NCI-H510A treated with DMSO at 0.1 percent for 48 hours (cell line): ENCODE measurements around the gene PLAAT2.
A peak's percentile ranks its signal among the peaks of the same experiment; 100 is the strongest.
"Not testable (repeated sequence)": the region's sequence is repeated elsewhere in the genome, so short reads cannot be mapped to it uniquely, and the experiment has no call there.

Experiments used
- DNase-seq: peaks from one replicate; lab custom pipeline; 2025; lab: John Stamatoyannopoulos, UW

The PLAAT2 gene

DNA sequence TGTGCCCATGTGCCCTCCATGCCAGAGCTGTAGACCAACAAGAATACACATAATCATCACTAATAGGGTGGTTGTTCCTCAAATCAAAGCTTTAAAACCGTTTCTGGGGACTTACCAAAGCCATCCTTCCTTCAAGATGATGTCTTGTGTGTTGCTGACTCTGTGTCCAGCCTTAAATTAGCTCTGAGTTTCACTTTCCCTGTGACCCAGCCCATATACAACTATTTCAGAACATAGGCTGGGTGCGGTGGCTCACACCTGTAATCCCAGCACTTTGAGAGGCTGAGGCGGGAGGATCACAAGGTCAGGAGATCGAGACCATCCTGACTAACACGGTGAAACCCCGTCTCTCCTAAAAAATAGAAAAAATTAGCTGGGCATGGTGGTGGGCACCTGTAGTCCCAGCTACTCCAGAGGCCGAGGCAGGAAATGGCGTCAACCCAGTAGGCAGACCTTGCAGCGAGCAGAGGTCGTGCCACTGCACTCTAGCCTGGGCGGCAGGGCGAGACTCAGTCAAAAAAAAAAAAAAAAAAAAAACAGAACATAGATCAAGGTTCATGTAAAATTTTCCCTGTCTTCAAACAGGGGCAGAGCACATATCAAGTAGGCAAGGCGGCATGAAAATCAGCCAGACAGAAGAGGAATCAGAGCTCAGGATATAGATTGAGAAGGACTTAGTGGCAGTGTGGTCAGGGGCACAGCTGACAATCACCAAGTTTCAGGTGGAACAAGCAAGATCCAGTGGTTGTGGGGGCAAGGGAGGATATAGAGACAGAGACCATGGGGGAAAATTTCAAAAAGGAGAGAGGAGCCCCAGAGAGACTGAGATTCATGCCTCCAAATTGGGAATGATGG is at the start of gene PLAAT2:
TSS of gene PLAAT2 (minus strand) at position 179 of the 855 bp plus-strand sequence. CDS start at position 124, 55 bp downstream.
- DNase-seq = no peak

DNA sequence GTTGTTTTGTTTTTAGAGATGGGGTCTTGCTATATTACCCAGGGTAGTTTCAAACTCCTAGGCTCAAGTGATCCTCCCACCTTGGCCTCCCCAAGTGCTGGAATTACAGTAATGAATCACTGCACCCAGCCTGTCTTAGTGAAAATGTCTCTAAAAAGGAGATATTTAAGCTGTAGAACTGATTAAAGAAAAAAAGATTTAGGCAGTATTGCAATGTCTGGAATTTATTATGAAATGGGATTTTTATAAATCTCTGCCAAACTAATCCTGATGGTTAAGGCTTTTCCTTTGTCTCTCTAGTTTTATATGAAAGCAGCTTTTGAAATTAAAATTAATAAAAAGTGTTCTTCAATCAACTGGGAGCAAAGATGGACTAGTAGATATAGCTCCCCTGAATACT is 49.0 kb upstream of the PLAAT2 start:
- no peak for DNase-seq

DNA sequence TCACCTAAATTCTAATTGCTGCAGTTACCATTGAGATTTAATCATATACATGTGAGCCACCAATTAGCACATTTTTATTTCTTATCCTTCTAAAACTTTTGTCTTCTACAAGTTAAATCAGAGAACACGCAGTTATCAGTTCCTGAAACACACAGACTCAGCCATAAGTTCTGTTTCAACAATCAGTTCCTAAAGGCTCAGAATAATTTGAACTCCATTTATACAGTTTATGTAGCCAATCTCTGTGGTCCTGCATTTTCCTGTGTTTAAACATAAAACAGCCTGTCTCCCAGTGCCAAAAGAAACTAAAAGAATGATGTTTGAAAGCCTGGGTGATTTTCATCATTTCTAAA is 48.2 kb upstream of the PLAAT2 start:
- DNase-seq = no peak

DNA sequence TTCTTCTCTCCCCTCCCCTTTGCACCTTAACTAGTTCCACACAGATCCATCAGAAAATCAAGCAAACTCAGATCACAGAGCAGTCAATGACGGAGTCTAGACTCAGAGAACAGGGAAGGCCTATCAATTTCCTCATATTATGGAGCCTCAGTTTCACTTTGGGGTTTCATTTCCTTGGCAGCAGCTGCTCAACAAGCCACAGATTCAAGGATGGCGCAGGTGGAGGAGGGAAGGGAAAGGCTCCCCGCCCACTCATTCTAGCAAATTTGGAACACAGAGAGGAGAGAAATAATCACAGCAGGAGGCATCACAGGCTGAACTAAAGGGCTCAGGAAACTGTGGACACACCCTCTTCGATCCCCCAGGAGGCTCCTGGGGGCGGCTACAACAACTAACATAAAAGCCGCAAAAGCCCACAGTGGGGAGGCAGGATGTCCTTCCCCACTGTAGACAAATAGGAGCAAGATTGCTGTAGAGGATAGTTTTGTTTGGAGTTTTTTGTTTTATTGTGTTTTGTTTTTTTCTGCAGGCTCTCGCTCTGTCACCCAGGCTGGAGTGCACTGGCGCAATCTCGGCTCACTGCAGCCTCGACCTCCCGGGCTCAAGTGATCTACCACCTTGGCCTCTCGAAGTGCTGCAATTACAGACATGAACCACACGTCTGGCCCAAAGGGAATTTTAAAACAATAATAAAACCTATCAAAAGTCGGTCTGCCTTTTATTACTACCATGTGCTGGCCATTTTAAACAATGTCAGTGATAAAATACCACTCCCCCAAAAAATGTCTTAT is 47.6 kb upstream of the PLAAT2 start:
- DNase-seq = no peak

DNA sequence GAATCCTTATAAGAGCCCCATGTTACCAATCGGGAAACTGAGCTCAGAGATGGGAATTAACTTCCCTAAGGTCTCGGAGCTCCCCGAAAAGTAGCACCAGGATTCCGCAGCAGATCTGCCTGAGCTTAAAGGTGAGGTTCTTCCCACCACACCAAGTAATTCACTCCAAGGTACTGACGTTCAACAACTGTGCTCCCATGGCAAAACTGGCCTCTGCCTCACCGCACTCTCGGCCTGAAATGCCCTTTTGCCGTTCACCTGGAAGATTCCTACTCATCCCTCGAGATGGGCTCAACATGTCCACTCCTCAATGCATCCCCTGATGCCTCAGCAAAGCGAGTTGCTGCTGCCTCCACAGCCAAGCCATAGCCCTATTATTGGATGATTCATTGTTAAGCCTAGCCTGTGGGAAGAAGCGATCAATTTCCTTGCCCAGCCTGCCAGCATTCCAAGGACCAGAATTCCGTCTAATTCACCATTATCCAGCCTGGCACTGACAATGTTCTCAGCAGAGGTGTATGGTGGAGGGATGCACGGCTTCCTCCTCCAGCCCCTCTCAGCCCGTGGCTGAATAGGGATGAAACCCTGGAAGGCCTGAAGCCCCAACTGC is 46.9 kb upstream of the PLAAT2 start:
- no peak for DNase-seq

DNA sequence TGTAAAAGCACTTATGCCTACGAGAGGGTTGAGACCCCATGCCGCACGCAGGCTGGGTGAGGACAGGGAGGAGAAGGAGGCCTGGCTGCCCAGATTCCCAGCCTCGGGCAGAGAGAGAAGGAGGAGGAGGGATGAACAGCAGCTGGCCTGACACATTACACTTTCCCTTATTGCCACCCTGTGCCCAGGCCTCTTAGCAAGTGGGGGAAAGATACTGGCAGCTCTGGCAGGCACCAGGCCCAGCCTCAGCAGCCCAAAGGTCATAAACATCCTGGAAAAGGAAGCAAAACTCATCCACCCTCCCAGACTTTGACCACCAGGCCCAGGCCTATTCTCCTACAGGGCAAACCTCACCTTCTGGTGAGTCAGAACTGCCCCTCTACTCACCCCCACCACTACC is 46.4 kb upstream of the PLAAT2 start:
- DNase-seq = no peak

DNA sequence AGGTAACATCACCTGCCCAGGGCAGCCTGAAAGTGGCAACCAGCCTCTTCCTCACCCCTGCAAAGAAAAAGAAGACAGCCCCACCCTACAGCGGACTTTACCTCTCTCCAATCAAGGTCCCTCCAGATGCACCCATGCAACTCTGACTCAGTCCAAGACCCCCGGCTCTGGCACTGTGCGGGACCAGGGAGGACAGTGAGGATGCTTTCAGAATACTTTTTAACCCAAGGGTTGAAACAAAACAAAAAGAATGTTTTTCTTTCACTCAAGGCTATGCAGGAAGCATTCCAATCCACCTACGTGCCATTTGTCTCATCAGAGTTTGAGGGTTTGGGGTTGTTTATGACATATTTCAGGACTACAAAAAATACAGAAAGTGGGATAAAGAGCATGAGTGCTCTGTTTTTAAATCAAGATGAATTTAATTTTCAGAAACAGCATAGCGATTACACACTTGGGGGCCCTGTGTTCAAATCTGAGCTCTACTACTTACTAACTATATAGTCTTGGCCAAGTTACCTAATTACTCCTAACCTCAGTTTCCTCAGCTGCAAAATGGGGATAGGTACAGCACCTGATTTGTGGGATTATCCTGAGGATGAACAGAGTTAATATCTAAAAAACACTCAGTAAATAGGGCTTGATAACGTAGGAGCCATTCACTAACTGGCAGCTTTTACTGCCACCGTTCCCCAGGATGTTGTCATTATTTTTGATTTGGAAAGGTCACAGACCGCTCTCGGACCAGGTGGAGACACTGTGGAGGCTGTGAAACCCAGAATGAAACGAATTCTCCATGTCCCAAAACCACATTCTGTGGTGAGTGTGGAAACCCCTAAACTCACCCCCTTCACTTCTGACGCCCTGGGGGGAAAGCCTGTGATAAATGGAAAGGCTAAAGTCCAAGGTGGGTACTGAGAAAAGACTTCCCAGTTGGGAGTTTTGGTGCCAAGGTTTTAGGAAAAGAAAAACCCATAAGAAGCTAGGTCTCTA is 45.5 kb upstream of the PLAAT2 start:
- no peak for DNase-seq

DNA sequence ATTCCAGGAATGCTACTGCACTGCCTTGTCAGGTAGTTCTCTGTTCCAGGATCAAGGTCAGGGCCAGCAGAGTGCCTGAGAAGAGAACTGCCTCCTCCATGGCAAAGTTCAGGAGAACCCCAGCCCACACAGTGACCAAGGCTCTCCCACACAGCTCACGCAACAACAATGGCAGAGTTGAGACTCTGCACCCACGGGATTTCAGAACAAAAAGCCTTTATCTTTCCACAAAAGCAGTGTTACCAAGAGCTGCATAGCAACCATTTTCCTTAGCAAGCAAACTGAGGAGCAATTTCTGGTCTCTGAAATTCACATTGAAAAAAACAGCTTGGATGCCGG is 40.0 kb upstream of the PLAAT2 start:
- no peak for DNase-seq

DNA sequence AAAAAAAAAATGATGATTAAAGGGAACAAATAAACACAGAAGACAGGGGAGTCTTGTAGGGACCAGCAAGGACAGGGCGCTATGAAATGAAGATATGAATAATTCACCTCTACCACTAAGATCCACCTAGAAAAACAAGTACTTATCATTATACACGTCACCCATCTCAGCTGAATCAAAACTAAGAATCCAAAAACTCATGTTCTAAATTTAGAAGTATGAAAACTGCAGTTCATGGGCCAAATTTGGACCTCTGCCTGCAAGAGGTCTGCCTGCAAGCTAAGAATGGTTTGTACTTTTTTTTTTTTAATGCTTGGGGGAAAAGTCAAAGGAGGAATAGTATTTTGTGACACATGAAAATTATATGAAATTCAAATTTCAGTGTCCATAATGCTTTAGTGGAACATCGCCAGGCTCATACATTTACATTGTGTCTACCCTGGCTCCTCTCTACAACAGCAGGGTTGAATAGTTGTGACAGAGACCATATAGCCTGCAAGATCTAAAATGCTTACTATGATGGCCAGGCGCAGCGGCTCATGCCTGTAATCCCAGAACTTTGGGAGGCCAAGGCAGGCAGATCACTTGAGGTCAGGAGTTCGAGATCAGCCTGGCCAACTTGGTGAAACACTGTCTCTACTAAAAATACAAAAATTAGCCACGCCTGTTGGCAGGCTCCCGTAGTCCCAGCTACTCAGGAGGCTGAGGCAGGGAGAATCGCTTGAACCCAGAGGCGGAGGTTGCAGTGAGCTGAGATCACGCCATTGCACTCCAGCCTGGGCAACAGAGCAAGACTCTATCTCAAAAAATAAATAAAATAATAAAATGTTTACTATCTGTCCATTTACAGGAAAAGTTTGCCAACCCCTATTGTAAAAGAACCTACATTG is 39.4 kb upstream of the PLAAT2 start:
- DNase-seq = not testable (repeated sequence)

DNA sequence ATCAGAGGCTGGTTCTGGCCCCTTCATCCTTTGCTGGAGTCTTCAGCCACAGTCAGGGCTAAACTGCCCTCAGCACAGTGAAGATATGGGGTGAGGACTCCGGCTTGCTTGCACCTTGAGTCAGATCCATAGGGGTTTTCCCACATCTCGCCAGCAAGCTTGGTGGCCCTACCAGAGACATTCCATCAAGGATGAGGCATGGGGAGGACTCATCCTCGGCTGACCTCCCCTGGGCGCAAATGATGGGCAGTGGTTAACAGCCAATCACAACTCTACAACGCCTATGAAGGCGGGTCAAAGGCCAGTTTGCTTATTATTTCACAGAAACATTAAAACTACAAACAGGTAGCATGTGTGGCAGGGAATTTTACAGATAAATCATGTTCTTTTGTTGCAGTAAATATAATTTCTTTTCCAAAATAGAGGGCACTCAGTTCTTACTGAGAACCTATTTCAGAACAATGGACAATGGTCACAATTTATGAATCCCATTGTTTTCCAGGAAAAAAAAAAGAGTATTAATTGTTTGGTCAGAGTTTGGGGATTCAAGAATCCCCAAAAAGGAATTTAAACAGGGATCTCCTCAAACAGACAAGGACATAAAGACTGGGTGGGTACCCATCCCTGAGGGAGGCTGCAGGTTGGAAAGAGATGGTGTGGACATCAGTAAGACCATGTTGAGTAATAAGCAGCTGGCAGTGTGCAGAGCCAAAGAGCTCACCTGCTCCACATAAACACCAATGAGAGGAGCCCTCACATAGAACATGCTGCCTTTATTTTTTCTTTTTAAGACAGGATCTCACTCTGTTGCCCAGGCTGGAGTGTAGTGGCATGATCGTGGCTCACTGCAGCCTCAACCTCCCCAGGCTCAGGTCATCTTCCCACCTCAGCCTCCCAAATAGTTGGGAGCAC is 36.3 kb upstream of the PLAAT2 start:
- no peak for DNase-seq

DNA sequence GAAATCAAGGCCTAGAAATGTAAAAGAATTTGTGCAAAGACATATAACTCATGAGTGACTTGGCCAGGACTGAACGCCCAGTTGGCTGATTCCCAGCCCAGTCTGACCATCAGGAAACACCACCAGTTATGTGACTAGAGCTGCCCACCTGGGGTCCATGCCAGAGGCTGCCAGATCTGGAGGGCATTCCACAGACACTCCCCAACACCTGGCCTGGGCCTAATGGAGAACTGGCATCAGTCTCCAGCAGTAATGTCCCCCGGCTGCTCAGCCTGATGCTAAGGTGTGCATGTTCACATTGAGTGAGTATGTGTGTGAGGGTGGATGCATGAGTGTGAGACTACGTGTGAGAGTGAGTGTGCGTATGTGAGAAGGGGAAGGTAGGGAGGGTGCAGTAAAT is 35.4 kb upstream of the PLAAT2 start:
- DNase-seq = no peak

DNA sequence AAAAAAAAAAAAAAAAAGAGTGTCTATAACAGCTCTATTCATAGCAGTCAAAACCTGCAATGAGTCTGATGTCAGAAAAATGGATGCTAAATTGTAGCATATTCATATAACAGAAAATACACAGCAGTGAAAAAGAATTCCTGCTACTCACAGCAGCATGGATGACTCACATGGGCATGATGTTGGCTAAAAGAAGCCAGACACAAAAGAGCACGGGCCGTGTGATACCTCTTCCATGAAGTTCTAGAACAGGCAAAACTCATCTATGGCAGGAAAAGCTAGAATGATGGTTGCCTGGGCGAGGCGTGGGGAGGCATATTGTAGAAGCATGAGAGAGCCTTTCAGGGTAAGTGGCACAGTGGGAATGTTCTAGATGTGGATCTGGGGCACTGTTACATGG is 32.1 kb upstream of the PLAAT2 start:
- no peak for DNase-seq

DNA sequence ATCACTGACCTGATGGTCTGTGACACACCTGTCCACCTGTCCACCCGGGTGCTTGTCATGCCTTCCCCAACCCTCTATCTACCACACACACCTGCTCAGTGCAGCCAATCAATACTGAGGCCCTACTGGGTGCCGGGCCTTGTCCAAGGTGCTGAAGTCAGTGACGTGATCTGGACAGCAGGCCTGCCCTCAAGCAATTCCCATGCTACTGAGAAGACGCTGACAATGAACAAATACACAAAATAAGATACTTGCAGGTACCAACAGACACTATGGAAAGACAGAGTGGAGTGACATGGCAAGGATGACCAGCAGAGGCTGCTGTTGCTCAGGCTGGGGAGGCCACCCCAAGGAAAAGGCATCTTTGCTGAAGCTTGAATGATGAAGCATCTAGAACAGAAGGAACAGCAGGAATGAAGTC is 29.8 kb upstream of the PLAAT2 start:
- peak; percentile 4 for DNase-seq

DNA sequence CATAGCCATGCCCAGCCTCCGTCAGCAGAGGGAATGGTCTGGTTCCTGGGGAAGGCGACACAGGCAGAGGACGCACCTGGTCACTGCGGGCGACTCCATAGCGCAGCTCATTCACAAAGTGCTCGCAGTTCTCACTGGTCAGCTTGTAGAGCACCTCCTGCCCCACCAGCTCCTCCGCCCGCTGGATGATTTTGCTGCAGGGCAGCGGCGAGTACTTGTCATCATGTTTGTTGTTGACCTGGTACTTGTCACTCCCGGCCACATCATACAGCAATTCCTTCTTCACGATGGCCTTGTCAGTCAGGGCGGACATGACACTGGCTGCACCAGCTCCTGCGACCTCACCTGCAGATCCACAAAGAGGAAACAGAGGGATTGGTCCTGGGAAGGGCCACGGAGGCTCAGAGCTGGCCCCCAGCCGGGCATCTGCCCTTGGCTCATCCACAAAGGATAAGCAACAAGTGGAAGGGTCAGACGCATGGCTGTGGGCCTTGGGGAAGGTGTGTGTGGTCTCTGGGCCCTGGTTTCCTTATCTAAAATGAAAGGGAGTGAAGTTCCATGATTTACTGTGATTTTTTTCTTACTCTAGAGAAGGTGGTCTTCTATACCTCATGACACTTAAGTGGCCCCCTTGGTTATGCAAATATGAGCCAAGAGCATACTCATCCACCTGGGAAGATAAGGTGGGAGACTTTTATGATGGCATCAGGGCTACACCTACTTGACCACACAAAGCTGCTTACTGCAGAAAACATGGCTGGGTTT is 27.0 kb upstream of the PLAAT2 start:
- DNase-seq = no peak

DNA sequence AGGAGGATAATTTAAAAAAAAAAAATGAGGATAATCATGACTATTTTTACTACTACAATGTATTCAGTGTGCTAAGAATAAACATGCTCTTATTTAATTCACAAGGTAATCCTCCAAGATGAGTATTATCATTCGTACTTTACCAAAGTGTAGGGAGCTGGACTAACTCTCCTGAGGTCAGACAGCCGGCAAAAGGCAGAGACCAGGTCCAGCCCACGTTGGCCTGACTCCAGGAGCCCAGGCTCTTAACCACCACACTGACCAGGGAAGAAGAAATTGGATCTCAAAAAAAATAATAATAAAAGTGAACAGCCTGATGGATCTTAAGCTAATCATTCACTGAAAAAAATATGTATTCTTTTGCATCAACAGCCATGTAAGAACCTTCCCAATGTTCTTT is 25.8 kb upstream of the PLAAT2 start:
- no peak for DNase-seq

DNA sequence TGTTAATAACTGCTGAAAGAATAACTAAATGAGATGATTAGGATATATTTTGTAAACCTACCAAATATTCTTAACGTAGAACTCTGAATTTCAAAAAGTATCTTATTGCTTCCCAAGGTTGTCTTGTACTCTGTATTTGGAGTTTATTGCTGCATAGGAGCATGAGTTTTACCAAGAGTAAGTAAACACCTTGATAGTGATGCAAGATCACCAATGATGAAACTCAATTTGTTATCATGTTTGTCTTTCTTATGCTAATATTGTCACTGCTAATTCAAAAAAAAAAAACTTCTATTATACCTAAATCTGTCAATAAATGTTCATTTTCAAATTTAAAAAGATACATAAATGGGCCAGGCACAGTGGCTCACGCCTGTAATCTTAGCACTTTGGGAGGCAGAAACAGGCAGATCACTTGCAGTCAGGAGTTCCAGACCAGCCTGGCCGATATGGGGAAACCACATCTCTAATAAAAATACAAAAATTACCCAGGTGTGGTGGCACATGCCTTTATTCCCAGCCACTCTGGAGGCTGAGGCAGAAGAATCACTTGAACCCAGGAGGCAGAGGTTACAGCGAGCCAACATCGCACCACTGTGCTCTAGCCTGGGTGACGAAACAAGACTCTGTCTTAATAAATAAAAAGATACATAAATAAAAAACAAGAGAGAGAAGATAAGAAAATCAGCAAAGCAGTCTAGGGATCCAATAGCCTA is 23.4 kb upstream of the PLAAT2 start:
- DNase-seq = no peak

DNA sequence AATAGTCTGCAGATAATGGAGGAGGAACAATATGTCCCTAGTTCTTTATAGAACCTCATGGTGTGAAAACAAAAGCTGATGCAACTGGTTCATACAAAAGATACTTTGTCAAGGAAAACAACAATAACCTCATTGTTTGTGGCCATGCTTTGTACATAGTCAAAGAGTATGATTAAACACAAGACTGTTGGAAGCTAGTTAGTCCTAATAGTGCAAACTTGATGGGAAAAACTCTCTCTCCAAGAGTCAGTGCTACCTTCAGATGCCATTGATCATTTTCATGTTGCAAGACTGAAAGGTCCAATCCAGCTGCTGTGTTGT is 20.1 kb upstream of the PLAAT2 start:
- DNase-seq = no peak

DNA sequence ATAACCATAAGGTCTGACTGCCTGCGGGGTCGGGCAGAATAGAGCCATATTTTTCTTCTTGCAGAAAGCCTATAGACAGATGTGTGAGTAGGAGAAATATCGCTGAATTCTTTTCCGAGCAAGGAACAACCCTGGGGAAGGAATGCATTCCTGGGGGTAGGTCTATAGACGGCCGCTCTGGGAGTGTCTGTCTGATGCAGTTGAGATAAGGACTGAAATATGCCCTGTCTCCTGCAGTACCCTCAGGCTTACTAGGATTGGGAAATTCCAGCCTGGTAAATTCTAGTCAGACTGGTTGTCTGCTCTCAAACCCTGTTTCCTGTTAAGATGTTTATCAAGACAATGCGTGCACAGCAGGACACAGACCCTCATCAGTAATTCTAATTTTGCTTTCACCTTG is 18.0 kb upstream of the PLAAT2 start:
- not testable (repeated sequence) for DNase-seq
